Endodermal cell (in vitro differentiated cells): ENCODE measurements around the gene CDH23. TPM values are rescaled to one million over a fixed set of nuclear protein-coding genes. Genes with fewer than 3 reads are reported as not detected.

Source experiments
- DNase-seq: peaks from one replicate; pipeline ENCODE4 v3.0.0-alpha.2; 2017
- H3K27ac ChIP-seq: 2 replicates; pipeline ENCODE4 v1.5.1; 2013; ENCODE audit warnings: mild to moderate bottlenecking, low read depth, low read length, moderate library complexity
- H3K27me3 ChIP-seq: 2 replicates; pipeline ENCODE4 v1.6.1; 2013; ENCODE audit warnings: mild to moderate bottlenecking, low read length, moderate library complexity; ENCODE audit not compliant: insufficient read depth, control insufficient read depth, poor library complexity, severe bottlenecking
- H3K36me3 ChIP-seq: 2 replicates; pipeline ENCODE4 v1.7.0; 2013; ENCODE audit warnings: mild to moderate bottlenecking, low read length, moderate library complexity; ENCODE audit not compliant: control insufficient read depth, insufficient read depth
- H3K4me1 ChIP-seq: one replicate; pipeline ENCODE4 v1.7.0; 2013; ENCODE audit warnings: low read length; ENCODE audit not compliant: control insufficient read depth, insufficient read depth
- H3K4me3 ChIP-seq: 2 replicates; pipeline ENCODE4 v1.5.1; 2013; ENCODE audit warnings: mild to moderate bottlenecking, low read length, moderate library complexity
- H3K9ac ChIP-seq: 2 replicates; pipeline ENCODE4 v1.6.1; 2013; ENCODE audit warnings: mild to moderate bottlenecking, low read length, moderate library complexity; ENCODE audit not compliant: poor library complexity, severe bottlenecking; ENCODE audit errors: extremely low read depth
- H3K9me3 ChIP-seq: 2 replicates; pipeline ENCODE4 v1.6.1; 2013; ENCODE audit warnings: mild to moderate bottlenecking, low read length, moderate library complexity; ENCODE audit not compliant: control insufficient read depth
- H3K27ac Mint-ChIP-seq: 2 replicates; pipeline ENCODE4 v1.8.0; 2020; ENCODE audit warnings: mixed read lengths
- H3K27me3 Mint-ChIP-seq: 2 replicates; pipeline ENCODE4 v1.8.0; 2021; ENCODE audit warnings: mild to moderate bottlenecking, mixed read lengths; ENCODE audit not compliant: insufficient read depth
- H3K36me3 Mint-ChIP-seq: 2 replicates; pipeline ENCODE4 v1.8.0; 2020; ENCODE audit warnings: low read depth, mixed read lengths
- H3K4me1 Mint-ChIP-seq: 2 replicates; pipeline ENCODE4 v1.8.0; 2020; ENCODE audit warnings: mixed read lengths
- H3K4me3 Mint-ChIP-seq: 2 replicates; pipeline ENCODE4 v1.8.0; 2020; ENCODE audit warnings: mild to moderate bottlenecking, moderate library complexity, mixed read lengths
- H3K9me3 Mint-ChIP-seq: 2 replicates; pipeline ENCODE4 v1.8.0; 2020; ENCODE audit warnings: mild to moderate bottlenecking, mixed read lengths
- WGBS, 2 experiments: methylation state at CpG; one replicate each; pipeline versions ENCODE4 v1.1.5 to v1.1.7; 2013; ENCODE audit warnings: missing lambda C conversion rate in 2 of 2, mixed read lengths in 1 of 2; ENCODE audit not compliant: insufficient coverage in 1 of 2, insufficient read length in 1 of 2; 5-methylcytosine and 5-hydroxymethylcytosine counted together
- total RNA-seq, 2 donors: library from RNA; stranded (reverse); fragmentation: NEBNext Ultra II Directional in 1 of 2; extraction: Animal tissue kit (Norgen Biotek cat#: 25700) in 1 of 2; gene quantifications; 2 replicates in 1 of 2; 3 replicates in 1 of 2; pipeline ENCODE4 v1.2.1, GENCODE V29; 2021
- TF ChIP-seq, protein P1 (sequence below): fragments of 200-600 bp; sonication (generic); conservative IDR thresholded peaks from 2 replicates; pipeline ENCODE4 v1.5.0; 2021; ENCODE audit warnings: antibody characterized with exemption, mild to moderate bottlenecking

CDH23 gene
- total RNA-seq, 2 donors from 2014 or later: 2.1 to 4.2 TPM

DNA sequence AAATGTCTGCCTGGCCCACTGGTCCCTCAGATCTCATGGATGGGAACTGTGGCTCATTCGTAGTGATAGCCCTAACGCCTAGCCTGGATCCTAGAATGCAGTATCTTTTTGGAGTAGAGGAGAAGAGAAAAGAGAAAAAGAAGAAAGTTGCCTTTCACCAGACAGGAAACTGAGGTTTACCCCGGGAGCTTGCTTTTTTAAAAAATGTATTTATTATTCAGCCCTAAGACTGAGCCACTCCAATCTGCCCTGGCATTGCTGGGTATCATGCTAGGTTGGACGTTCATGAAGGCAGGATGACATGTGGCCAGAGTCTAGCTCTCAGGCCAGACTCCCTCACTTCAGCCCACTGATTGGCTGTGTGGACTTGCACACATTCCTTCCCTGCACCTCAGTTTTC is 344.3 kb downstream of the CDH23 start:
- Histone ChIP-seq H3K27me3 (no peaks in the 10 kb centered on the region), H3K27ac (no peak overlapping the region), H3K36me3 (no peaks in the 10 kb centered on the region), H3K9ac (no peak overlapping the region), H3K4me3 (no peak overlapping the region), H3K4me1 (peaks cover 4% of the 10 kb centered on the region), H3K9me3 (no peaks in the 10 kb centered on the region)
- H3K27ac Mint-ChIP-seq: no peak overlapping the region
- no peaks in the 10 kb centered on the region for H3K36me3 Mint-ChIP-seq
- DNase-seq: no peak
- no peak overlapping the region for H3K4me3 Mint-ChIP-seq
- TF ChIP-seq, protein P1, sequence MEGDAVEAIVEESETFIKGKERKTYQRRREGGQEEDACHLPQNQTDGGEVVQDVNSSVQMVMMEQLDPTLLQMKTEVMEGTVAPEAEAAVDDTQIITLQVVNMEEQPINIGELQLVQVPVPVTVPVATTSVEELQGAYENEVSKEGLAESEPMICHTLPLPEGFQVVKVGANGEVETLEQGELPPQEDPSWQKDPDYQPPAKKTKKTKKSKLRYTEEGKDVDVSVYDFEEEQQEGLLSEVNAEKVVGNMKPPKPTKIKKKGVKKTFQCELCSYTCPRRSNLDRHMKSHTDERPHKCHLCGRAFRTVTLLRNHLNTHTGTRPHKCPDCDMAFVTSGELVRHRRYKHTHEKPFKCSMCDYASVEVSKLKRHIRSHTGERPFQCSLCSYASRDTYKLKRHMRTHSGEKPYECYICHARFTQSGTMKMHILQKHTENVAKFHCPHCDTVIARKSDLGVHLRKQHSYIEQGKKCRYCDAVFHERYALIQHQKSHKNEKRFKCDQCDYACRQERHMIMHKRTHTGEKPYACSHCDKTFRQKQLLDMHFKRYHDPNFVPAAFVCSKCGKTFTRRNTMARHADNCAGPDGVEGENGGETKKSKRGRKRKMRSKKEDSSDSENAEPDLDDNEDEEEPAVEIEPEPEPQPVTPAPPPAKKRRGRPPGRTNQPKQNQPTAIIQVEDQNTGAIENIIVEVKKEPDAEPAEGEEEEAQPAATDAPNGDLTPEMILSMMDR: no peak
- WGBS, 2 experiments: 32 to 68% methylated on average over 2 to 4 of the region's 4 CpGs
- H3K9me3 Mint-ChIP-seq: no peaks in the 10 kb centered on the region
- H3K27me3 Mint-ChIP-seq: peaks cover 2% of the 10 kb centered on the region
- H3K4me1 Mint-ChIP-seq: no peaks in the 10 kb centered on the region

- TF ChIP-seq, protein P1: no peak
- Histone ChIP-seq H3K9me3 (no peaks in the 10 kb centered on the region), H3K4me3 (no peak overlapping the region)
Observed at GRCh38 chr10:71741671-71742070, 345.0 kb downstream of the CDH23 start.

GRCh38 chr10:71742301-71743088 is 345.8 kb downstream of the CDH23 start:
- 89 to 94% methylated on average over 9 to 10 of the region's 10 CpGs for WGBS, 2 experiments
- no peak overlapping the region for H3K27ac ChIP-seq
- TF ChIP-seq, protein P1: no peak

More at GRCh38 chr10:71741671-71742070, 345.0 kb downstream of the CDH23 start:
- Mint-ChIP-seq H3K36me3 (no peaks in the 10 kb centered on the region), H3K4me1 (peaks cover 4% of the 10 kb centered on the region), H3K4me3 (no peak overlapping the region), H3K27me3 (peaks cover 2% of the 10 kb centered on the region), H3K9me3 (no peaks in the 10 kb centered on the region), H3K27ac (no peak overlapping the region)
- Histone ChIP-seq H3K27me3 (no peaks in the 10 kb centered on the region), H3K27ac (no peak overlapping the region), H3K36me3 (no peaks in the 10 kb centered on the region), H3K9ac (no peak overlapping the region), H3K4me1 (no peaks in the 10 kb centered on the region)
- DNase-seq: no peak
- 92 to 99% methylated on average over 16 to 20 of the region's 20 CpGs for WGBS, 2 experiments

More at GRCh38 chr10:71742301-71743088, 345.8 kb downstream of the CDH23 start:
- H3K4me1 ChIP-seq: no peaks in the 10 kb centered on the region
- no peak overlapping the region for H3K9ac ChIP-seq
- H3K4me3 Mint-ChIP-seq: no peak overlapping the region
- no peaks in the 10 kb centered on the region for H3K27me3 ChIP-seq
- no peaks in the 10 kb centered on the region for H3K36me3 ChIP-seq
- H3K36me3 Mint-ChIP-seq: no peaks in the 10 kb centered on the region
- H3K9me3 ChIP-seq: no peaks in the 10 kb centered on the region
- no peaks in the 10 kb centered on the region for H3K9me3 Mint-ChIP-seq
- no peak for DNase-seq
- H3K27me3 Mint-ChIP-seq: peaks cover 2% of the 10 kb centered on the region
- no peak overlapping the region for H3K4me3 ChIP-seq
- no peak overlapping the region for H3K27ac Mint-ChIP-seq
- peaks cover 6% of the 10 kb centered on the region for H3K4me1 Mint-ChIP-seq
